HG03045 (cell line): ENCODE results near the gene GLUD1.
"Not testable (repeated sequence)": the region's sequence is repeated elsewhere in the genome, so short reads cannot be mapped to it uniquely, and the experiment has no call there.

Source experiments
- ATAC-seq: cut with Tn5 transposase; IDR thresholded peaks from one replicate; pipeline ENCODE4 v1.9.1; 2021; ENCODE audit warnings: mild to moderate bottlenecking, moderate library complexity; ENCODE audit not compliant: unreplicated experiment

GLUD1 gene

DNA sequence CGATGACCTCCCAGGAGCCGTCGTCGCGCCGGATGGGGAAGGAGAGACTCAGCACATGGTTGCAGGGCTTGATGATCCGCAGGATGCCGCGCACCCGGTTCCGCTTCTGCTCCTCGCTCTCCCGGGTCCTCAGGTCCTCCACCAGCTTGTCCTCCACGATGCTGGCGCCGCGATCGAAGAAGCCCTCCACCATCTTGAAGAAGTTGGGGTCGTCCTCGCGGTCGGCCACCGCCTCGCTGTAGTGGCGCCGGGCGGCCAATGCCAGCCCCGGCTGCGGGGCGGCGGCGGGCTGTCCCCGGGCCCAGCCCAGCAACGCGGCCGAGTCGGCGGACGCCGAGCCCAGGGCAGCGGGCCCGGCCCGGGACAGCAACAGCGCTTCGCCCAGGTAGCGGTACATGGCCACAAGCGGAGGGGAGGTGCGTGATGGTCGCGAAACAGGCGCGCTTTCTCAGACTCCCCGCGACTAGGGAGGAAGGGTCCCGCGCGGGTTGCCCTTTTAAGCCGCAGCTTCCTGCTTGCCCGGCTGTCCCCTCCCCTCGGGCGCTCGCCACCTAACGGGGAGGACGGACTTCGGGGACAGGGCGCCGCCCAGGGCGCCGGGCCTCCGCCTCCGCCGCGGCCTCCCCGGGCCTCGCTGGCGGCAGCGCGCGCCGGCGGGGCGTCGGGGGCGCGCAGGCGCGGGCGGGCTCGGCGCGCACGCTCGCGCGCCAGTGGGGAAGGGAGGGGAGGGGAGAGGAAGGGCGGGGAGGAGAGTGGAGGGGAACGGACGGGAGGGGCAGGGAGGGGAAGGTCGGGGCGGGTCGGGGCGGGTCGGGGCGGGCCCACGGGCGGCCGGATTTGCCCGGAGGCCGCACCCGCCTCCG, at the start of gene GLUD1, which contains the start of gene SHLD2:
Gene GLUD1 (minus strand): TSS at position 471 of the 863 bp plus-strand sequence. CDS start 74 bp downstream, at position 397.
Gene SHLD2 (plus strand): TSS at position 834 of the 863 bp plus-strand sequence. CDS start 56,149 bp downstream, outside the sequence.
- peak; percentile 68 for ATAC-seq

DNA sequence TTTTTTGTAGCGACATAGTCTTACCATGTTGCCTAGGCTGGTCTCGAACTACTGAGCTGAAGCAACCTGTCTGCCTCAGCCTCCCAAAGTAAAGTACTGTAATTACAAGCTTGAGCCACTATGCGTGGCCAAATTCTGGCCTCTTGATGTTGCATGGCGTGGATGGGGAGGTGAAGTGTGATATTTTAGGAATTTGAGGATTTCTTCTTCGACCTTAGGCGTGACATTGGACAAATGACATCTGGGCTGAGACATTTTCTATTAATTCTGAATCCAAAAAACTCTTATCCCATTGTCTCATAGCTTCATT, 48.4 kb upstream of the GLUD1 start:
- not testable (repeated sequence) for ATAC-seq

DNA sequence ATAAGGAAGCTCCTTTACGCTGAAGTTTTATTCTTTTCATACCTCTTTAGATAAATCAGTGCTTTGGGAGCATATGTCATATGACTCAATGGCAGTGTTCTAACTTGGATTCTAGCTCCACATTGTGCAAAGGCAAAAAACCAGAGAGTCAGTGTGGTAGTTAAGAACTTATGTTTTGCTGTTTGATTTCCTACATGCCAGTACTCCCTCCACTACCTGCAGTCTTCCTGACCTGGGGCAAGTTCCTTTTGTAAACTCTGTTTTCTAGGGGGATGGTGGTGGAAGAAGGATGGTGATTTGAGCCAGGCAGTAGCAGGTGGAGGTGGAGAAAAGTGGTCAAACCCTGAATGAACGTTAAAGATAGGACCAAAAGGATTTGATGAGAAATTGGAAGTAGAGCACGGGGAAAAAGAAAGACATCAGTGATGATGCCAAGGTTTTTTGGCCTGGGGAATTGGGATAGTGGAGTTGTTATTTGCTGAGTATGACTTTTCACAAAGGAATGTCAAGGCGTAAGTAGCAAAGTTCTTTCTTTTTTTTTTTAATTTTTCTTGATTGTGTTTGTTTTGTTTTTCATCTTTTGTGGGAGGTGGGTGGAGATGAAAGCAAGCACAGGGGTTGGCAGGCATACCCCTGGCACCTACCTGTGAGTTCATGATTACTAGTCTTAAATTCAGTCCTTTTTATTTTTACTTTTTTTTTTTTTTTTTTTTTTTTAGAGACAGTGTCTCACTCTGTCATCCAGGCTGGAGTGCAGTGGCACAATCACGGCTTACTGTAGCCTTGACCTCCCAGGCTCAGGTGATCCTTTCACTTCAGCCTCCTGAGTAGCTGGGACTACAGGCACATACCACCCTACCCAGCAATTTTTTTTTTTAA, 47.8 kb upstream of the GLUD1 start:
- ATAC-seq, result not testable (repeated sequence)

DNA sequence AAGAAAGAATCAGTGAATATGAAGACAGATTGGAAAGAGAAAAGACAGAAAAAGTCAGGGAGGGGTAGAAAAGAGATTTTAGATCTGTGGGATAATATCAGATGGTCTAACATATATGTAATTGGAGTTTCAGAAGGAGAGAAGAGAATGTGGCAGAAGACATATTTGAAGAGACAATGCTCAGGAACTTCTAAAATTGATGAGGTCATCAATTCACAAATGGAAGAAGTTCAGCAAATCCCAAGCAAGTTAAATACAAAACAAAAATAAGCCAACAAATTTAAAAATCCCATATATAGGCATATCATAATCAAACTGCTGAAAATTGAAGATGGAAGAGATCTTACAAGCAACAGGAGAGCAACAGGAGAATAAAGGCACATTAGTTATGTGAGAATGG, 42.8 kb upstream of the GLUD1 start:
- ATAC-seq, result not testable (repeated sequence)

DNA sequence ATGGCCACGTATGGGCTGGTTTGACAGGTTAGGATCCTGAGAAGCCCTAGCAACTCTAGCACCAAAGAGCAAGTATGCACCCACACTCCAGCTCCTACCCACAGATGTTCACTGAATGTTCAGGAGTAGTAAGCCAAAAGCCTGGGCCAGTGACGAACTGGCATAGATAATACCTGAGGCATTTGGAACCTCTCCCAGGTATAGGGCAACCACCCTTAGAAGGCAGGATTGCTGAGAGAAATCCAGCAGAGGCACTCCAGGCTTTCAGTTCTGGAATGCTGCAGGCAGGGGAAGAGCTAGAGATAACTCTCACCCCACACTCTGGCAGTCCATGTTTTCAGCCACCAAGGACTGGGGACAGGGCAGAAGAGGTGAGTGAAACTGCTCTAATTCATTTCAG, 39.8 kb upstream of the GLUD1 start:
- ATAC-seq, result not testable (repeated sequence)

DNA sequence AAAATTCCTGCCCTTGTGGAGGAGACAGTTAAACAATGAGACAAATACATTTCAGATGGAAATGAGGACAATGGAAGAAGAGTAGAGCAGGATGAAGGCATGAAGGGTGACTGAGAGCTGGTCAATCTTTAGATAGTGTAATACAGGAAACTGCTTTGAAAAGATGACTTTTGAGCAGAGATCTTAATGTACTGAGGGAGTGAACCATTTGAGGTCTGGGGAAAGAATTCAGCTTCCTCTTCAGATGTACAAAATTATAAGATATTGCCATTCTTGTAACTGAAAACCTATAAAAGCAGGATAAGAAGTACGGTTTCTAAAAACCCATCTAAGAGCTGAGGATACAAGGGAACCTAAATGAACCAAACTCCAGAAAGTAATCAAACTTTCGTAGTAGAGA, 39.3 kb upstream of the GLUD1 start:
- ATAC-seq, result not testable (repeated sequence)

DNA sequence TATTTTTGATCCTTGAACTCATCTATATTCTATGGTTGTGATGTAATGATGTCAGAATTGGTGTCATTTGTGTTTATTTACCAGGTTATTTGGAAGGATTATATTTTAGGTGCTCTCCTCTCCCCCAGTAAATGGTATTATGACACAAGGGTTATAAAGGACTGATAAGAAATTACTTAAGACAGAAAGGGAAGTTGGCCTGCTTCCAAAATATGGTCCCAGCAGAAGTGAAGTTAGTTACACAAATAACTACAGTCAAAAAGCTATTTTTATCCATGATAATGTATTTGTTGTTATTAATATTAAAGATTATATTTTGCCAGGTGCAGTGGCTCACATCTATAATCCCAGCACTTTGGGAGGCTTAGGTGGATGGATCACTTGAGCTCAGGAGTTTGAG, 37.5 kb upstream of the GLUD1 start:
- ATAC-seq, result not testable (repeated sequence)

DNA sequence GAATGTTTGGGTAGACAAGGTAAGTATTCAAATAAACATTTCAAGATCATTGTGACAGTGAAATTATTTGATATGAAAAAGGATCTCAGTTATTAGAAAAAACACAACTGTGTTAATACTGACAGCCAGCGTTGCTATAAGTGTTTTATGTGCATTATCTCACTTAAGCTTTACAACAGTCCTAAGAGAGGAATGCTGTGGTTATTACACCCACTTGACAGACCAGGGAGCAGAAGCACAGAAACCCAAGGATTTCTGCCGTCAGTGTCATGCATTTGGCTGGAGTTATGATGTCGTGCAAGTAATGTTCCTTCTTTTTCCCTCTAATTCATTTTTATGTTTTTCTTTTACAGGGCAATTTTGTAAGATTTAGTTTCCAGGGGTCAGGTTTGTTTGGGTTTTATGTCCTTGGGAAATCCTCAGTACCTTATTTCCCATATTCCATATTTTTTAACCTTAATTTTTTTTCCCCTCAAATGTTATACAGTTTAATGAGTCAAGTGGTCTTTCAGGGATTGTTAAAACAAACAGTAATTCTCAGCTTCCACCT, 33.0 kb upstream of the GLUD1 start:
- ATAC-seq, result not testable (repeated sequence)

DNA sequence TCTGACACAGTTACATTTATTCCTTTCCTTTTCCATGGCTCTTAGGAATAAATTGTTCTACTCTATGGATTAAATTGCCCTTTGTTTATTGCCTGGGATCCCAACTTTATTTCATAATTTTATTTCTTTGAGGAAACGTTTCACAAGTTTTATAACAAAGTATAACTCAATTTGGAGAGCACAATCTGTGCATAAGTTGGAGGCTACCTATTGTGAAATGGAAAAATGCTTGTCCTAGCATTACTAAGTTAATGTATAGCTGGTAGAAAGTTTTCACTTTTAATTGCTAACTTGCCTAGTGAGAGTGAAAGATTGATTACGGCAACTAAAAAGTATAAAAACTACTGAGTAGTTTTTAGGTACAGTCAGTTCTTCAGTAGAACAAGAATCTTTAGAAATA, 32.4 kb upstream of the GLUD1 start:
- ATAC-seq, result not testable (repeated sequence)

DNA sequence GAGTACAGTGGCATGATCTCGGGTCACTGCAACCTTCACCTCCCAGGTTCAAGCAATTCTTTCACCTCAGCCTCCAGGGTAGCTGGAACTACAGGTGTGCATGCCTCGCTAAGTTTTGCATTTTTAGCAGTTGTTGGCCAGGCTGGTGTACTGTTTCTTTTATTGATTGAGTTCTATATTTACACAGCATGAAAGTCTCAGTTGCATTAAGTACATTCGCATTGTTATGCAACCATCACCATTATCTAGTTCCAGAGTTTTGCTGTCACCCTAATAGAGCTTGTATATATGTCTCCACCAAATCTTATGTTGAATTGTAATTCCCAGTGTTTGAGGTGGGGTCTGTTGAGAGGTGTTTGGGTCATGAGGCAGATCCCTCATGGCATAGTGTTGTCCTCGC, 28.7 kb upstream of the GLUD1 start:
- ATAC-seq, result not testable (repeated sequence)

DNA sequence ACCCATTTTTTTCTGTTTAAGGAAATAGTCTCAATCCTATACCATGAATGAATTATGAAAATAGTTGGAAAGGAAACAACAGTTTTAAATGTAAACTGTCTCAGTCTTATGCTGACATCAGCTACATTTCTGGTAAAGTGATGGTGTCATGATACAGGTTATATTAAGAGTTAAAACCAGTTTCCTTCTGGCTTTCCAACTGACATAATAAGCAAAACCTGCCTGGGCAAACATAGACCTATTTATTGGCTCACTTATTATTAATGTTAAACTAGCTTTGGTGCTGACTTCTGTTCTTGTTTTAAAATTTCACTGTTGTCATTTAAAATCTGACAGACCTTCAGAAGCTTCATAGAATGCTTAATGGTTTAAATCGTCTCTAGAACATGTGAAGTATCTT, 24.4 kb upstream of the GLUD1 start:
- ATAC-seq, result not testable (repeated sequence)

DNA sequence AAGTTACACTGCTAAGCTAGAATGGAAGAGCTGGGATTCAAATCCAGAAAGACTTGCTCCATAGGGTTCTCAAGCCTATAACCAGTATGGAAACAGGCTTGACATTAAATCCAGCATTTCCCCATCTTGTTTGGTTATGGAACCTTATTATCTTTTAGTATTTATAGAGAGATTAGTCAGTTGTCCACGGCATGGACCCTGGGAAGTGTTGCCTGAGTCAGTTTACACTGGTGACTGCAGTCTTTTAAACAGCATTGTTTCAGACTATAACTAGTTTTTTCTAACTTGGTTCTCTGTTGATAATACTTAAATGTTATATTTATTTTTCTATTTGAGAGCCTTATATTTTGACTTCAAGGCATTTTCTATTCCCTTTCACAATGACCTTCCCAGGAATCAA, 23.5 kb upstream of the GLUD1 start:
- not testable (repeated sequence) for ATAC-seq

DNA sequence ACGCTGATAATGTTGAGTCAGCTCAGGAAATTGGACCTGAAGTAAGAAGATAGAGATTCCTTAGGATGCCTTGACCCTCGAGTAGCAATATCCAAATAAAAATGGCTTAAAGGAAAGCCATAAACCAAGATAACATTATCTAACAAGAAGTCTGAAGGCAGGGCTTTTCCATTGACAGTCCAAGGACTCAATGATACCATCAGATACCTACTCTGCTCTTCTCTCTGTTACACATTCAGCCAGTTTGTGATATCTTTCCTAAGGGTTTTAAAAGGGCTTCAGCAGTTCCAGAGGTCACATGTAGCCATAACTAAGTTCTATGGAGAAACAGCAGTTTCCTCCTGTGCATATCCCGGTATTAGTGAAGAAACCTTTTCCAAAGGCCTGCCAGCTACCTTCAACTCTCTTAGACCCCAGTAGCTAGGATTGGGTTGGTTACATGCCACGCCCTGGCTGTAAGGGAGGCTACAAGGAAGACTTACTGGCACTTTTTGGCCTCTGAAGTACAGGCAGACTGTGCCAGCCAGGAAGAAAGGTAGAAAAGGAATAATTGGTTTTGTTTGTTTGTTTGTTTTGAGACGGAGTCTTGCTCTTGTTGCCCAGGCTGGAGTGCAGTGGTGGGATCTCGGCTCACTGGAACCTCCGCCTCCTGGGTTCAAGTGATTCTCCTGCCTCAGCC, 10.9 kb upstream of the GLUD1 start:
- no peak for ATAC-seq

DNA sequence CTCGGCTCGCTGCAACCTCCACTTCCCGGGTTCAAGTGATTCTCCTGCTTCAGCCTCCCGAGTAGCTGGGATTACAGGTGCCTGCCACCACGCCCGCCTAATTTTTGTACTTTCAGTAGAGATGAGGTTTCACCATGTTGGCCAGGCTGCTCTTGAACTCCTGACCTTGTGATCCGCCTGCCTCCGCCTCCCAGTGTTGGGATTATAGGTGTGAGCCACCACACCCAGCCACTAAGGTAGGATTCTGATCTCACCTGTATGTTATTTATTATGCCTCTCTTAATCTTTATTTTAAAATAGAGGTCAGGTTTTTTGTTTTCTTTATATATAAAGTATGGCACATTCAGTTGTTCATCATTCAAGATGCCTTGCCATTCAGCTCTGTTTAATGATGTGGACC, 10.1 kb upstream of the GLUD1 start:
- ATAC-seq, result not testable (repeated sequence)

DNA sequence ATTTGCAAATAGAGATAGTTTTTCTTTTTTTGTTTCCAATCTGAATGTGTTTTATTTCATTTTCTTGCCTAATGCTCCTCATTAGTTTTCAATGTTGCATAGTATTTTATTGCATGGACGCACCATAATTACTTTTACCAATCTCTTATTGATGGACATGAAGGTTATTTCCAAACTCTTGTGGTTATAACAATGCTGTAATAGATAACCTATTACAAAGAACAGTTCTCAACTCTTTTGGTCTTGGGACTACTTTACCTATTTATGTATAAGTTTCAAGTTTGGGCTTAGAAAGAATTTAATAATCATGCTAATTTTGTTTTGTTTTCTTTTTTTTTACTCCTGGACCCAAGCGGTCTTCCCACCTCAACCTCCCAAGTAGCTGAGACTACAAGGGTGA, 7.4 kb upstream of the GLUD1 start:
- no peak for ATAC-seq

DNA sequence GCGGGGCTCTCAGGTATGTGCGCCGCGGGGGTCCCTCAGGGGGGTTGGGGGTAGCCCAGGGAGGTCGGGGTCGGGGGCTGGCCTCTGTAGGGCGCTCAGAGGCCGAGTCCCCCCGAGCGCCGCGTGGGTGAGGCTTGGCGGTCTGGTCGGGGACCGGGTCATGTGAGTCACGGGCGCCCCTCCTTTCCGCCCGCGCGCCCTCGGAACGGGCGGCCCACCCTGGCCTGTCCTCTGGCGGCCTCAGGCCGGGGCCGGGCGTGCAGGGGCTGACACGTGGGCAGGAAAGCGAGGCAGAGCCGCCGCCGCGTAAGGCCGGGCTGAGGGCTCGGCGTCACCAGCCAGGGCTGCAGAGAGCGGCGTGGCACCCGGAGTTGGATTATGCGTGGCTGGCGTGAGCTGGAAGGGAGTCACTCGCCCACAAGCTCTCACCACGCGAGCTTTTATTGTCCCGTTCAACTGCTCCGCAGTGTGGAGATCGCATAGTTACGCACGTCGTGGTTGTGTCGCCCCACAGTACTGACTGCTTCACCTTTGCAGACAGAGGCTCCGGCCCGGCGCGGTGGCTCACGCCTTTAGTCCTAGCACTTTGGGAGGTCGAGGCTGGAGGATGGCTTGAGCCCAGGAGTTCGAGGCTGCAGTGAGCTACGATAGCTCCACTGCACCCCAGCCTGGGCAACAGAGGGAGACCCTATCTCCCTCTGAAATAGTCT, 748 bp upstream of the GLUD1 start:
- ATAC-seq, result peak; percentile 62

DNA sequence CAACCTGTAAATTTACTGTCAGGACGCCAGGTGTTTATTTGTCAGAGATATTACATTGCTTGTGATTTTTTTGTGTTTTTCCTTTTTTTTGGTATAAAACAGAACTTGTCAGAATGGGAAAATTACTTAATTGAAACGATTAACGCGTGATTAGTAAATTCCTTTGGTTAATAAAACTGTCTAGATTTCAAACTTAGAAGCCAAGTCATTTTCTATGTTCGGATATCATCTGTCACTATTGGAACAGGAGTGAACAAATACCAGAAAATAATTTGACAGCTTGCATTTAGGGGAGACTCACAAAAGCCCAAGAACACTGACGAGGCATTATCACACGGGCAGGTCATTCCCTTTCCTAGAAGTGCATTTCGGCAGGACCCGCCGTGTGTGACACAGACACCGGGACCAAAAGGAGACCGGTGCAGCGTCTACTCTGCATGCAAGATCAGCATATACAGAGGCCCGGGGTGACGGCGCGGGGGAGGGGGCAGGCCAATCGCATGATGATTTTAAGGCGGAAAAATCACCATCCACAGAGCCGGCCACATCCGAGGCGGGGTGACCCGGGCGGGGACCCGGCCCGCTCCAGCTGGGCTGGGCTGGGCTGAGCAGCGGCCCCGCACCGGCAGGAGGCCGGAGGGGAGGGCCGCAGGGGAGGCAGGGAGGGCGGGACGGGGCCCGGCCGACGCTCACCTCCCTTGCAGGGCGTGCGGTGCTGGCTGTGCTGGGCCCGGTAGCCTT, 841 bp downstream of the GLUD1 start:
- peak; percentile 25 for ATAC-seq

DNA sequence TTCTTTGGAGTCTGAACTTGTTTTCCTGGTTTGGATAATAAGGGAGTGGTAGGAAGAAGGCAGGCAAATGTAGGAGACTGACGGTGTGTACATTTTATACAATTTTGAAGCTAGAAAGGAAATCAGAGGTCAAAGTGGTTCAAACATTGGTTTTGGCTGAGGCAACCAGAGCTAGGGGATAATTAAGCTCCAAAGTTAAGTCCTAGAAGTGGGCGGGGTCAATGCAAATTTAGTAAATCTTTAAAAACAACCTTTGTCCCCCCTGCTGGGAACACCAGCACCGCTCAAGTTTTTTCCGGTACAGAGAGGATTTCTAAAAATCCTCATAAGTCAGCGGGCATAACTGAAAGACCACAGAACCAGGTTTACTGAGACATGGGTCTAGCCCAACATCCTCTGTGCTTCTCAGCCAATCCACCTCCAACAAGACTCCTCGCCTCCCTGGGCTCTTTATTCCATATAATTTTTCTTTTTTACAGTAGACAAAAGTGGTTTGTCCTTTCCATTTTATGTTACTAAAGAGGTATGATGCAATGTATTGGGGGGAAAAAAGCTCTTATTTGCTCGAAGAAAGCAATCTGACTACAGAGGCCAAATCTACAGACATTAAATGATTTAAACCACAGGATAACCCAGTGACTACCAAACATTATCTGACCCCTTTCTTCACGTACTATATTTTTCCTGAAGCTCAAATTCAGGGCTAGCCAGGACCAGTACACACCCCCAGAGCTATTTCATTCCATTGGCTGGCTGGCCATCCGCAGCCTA, 1.6 kb downstream of the GLUD1 start:
- ATAC-seq, result no peak

DNA sequence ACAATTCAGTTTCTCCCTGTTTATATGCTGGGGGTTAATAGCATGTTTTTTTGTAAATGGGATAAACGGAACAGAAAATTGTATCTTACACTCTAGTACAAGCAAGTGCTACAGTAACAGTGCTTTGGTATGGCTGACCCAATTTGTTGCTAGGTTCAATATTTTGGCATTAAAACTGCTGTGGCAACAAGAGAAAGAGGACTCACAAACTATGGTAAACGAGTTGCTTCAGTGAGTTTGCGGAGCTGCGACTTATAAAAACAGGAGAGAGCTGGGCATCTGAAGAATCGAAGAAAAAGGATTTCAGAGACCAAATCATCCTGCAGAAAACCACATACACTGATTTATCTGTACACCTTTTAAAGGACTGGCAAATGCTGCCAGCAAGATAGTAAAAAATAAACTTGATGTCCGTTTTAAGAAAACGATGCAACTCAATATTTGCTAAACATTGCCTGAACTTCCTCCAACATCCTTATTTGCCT, 2.2 kb downstream of the GLUD1 start:
- ATAC-seq, result no peak
